ENCODE data around the gene GSS. TPM values are rescaled to one million over a fixed set of nuclear protein-coding genes. Genes with fewer than 3 reads are reported as not detected.

The GSS gene
- total and polyA plus RNA-seq, 8 donors: 18.1 to 199 (median 43.7) TPM

DNA sequence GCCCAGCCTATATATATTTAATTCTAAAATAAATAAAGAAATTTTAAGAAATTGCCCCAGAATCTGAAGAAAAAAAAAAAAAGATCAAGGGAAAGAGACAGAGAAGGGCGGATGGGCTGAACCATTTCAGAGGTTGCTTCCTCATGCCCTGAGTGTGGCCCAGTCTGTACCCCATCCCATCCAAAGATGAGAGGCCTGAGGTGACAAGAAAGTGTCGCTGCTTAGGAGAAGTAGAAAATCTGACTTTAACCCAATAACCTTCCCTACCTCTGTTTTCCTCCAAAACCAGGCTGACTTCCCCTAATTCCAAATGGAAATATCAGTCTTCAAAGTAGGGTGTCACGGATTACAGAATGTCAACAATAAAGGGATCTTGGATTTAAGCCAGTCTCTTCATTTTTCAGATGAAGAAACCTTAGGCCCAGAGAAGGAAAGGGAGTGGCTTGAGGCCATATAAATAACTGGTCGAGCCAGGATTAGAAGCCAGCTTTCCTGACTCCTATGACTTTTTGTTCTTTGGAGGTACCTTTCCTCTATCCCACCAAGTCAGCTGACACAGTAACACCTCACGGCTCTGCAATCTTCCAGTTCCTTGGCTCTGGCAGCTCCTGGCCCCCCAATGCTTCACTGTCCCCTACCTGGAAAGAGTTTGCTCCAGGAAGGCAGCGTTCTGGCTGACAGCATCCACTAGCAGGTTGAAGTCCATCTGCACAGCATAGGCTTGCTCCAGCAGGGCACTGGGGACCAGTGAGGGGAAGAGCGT is 10.1 kb downstream of the GSS start:
- peak; percentile 62 to 80 for DNase-seq
- H3K4me3 ChIP-seq: no peak overlapping the region
- no peaks in the 10 kb centered on the region for H3K9me3 ChIP-seq
- H3K27me3 ChIP-seq: no peaks in the 10 kb centered on the region
- 48 to 62% (median 50%) methylated on average over 7 of the region's 7 CpGs for WGBS, 5 donors
- H3K27ac ChIP-seq: peak overlapping the region; percentile 64 to 82 (median 80)
- TF ChIP-seq EP300 (IDR thresholded peaks at IDR 0.05): no peak
- TF ChIP-seq POLR2AphosphoS5 (IDR thresholded peaks at IDR 0.05): peak; percentile 10 to 53 (median 43)
- TF ChIP-seq, protein P1, sequence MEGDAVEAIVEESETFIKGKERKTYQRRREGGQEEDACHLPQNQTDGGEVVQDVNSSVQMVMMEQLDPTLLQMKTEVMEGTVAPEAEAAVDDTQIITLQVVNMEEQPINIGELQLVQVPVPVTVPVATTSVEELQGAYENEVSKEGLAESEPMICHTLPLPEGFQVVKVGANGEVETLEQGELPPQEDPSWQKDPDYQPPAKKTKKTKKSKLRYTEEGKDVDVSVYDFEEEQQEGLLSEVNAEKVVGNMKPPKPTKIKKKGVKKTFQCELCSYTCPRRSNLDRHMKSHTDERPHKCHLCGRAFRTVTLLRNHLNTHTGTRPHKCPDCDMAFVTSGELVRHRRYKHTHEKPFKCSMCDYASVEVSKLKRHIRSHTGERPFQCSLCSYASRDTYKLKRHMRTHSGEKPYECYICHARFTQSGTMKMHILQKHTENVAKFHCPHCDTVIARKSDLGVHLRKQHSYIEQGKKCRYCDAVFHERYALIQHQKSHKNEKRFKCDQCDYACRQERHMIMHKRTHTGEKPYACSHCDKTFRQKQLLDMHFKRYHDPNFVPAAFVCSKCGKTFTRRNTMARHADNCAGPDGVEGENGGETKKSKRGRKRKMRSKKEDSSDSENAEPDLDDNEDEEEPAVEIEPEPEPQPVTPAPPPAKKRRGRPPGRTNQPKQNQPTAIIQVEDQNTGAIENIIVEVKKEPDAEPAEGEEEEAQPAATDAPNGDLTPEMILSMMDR (IDR thresholded peaks at IDR 0.05): peak in 1 of 7 experiments; percentile 4
- intact Hi-C loops (cut with DNase I; ENCODE audit: low total_unique reads): no loop called here
- H3K36me3 ChIP-seq: peaks cover 13 to 59% (median 51%) of the 10 kb centered on the region in 4 donors
- peaks cover 4 to 47% (median 32%) of the 10 kb centered on the region in 4 donors for H3K4me1 ChIP-seq

DNA sequence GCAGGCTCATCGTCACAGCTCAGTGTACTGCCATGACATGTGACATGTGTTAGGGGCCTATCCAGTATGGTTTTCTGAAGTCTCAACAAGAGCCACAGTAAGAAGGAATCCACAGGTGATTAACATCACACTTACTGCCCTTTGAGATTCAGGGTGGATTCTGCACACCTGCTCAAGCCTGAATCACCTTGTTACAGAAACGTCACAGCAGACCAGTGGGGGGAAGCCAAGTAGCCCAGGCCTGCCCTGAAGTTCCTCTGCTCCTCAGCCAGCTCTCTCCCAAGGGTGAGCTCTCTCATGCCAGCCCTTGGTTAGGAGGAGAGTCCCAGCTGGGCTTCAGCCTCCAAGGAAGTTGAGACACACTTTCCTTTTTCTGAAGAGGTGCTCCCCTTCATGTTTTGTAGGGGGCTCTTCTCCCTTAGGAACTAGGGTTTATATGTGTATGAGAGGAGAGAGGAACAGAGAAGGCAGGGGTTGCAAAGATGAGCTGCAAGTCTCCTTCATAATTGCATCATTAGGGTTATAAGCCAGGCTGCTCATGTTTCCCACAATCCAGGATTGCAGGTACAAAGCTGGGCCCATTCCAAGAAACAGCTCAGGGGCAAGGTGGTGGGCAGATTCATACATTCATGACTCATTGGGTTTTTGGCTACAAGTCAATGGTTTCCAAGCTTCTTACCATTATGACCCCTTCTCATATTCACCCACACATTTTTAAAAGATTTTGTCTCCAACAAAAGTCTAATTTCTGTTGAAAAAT is 11.6 kb downstream of the GSS start:
- H3K9me3 ChIP-seq: no peaks in the 10 kb centered on the region
- no peaks in the 10 kb centered on the region for H3K27me3 ChIP-seq
- intact Hi-C loops (cut with DNase I; ENCODE audit: low total_unique reads): no loop called here
- H3K4me3 ChIP-seq: no peak overlapping the region
- no peak for DNase-seq
- TF ChIP-seq POLR2A (IDR thresholded peaks at IDR 0.05) (no peak), EP300 (IDR thresholded peaks at IDR 0.05) (no peak), POLR2AphosphoS5 (IDR thresholded peaks at IDR 0.05) (no peak)
- TF ChIP-seq, protein P1 (IDR thresholded peaks at IDR 0.05): no peak
- no peak overlapping the region for H3K27ac ChIP-seq
- H3K4me1 ChIP-seq: peaks cover 7 to 49% (median 39%) of the 10 kb centered on the region in 4 donors
- 73 to 88% (median 77%) methylated on average over 2 of the region's 2 CpGs for WGBS, 5 donors
- H3K36me3 ChIP-seq: peaks cover 21 to 55% (median 48%) of the 10 kb centered on the region in 4 donors

DNA sequence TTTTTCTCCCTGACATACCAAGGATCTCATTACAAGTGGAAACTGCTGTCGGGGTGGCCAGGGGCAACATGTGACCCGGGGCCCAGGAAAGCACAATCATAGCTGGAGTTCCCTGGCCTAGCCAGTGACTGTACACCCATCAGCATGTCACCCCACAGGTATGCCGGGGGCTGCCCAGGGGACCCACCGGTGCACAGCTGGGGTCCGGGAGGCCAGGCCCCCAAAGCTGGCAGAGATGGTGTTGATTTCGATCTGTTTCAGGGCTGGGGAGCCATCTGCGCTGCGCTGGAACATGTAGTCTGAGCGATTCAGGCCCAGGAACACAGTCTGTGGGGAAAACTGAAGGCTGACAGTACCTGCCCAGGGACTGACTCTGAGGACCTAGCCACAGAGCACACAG is 13.3 kb downstream of the GSS start:
- H3K9me3 ChIP-seq: no peaks in the 10 kb centered on the region
- peaks cover 21 to 58% (median 48%) of the 10 kb centered on the region in 4 donors for H3K36me3 ChIP-seq
- intact Hi-C loops (cut with DNase I; ENCODE audit: low total_unique reads): no loop called here
- no peak overlapping the region for H3K4me3 ChIP-seq
- 90 to 98% (median 97%) methylated on average over 3 to 9 of the region's 9 CpGs for WGBS, 5 donors
- H3K27me3 ChIP-seq: no peaks in the 10 kb centered on the region
- no peak overlapping the region for H3K27ac ChIP-seq
- H3K4me1 ChIP-seq: peaks cover 22 to 55% (median 47%) of the 10 kb centered on the region in 4 donors
- TF ChIP-seq POLR2AphosphoS5 (IDR thresholded peaks at IDR 0.05) (no peak), POLR2A (IDR thresholded peaks at IDR 0.05) (no peak), EP300 (IDR thresholded peaks at IDR 0.05) (no peak)
- TF ChIP-seq, protein P1 (IDR thresholded peaks at IDR 0.05): no peak
- no peak for DNase-seq

DNA sequence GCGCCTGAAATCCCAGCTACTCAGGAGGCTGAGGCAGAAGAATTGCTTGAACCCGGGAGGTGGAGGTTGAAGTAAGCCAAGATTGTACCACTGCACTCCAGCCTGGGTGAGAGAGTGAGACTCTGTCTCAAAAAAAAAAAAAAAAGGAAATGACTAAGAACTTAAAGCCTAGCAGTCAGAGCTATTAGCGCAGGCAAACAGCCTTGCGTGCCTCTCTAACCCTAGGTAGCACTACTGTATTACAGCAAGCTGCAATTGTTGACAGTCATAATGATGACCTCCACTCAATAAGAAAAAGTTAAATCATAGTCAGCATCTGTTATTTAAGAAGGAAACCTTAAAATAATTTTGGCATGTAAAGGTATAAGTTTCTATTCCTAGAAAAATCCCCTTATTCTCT is 14.4 kb downstream of the GSS start:
- H3K27me3 ChIP-seq: no peaks in the 10 kb centered on the region
- no peak overlapping the region for H3K27ac ChIP-seq
- intact Hi-C loops (cut with DNase I; ENCODE audit: low total_unique reads): no loop called here
- no peak for TF ChIP-seq EP300 (IDR thresholded peaks at IDR 0.05)
- TF ChIP-seq, protein P1 (IDR thresholded peaks at IDR 0.05): no peak
- no peak for TF ChIP-seq POLR2A (IDR thresholded peaks at IDR 0.05)
- TF ChIP-seq POLR2AphosphoS5 (IDR thresholded peaks at IDR 0.05): no peak
- peaks cover 21 to 66% (median 56%) of the 10 kb centered on the region in 4 donors for H3K36me3 ChIP-seq
- no peaks in the 10 kb centered on the region for H3K9me3 ChIP-seq
- DNase-seq: no peak
- 88 to 96% (median 91%) methylated on average over 4 of the region's 4 CpGs for WGBS, 5 donors
- H3K4me3 ChIP-seq: no peak overlapping the region
- H3K4me1 ChIP-seq: peaks cover 22 to 55% (median 41%) of the 10 kb centered on the region in 4 donors

Data from stomach (tissue), 9 donors.